Endothelial cell of umbilical vein (primary cell): ENCODE data around the gene ADAM19. TPM values are rescaled to one million over a fixed set of nuclear protein-coding genes. Genes with fewer than 3 reads are reported as not detected.

Source experiments
- BruUV-seq: library from RNA; stranded (reverse); fragments of 400-500 nt; replicated peaks from 2 replicates; lab custom pipeline; 2021; lab: Mats Ljungman, UMichigan
- CTCF ChIA-PET: fragments of 300-600, 350-600 bp; sonication (Branson Sonifier 250); formaldehyde crosslinking; loops from one replicate; lab custom pipeline; 2021; ENCODE audit warnings: antibody characterized with exemption, inconsistent platforms; lab: Charles Lee
- POLR2A ChIA-PET: fragments of 300-600, 350-600 bp; sonication (Branson Sonifier 250); formaldehyde crosslinking; loops from one replicate; lab custom pipeline; 2021; ENCODE audit warnings: antibody characterized with exemption, inconsistent platforms; lab: Charles Lee
- DNase-seq: peaks from one replicate; pipeline ENCODE4 v3.0.0-alpha.2; 2011; ENCODE audit warnings: low read depth, low spot score
- FAIRE-seq: peaks from 2 replicates; lab custom pipeline; 2011; peaks lifted over from hg19 to GRCh38; lab: Jason Lieb, UNC
- H2AFZ ChIP-seq: 2 replicates; pipeline ENCODE4 v1.6.0; 2012; ENCODE audit warnings: low read depth, low read length, control low read depth, inconsistent platforms
- H3K27ac ChIP-seq: 2 replicates; pipeline ENCODE4 v1.5.1; 2011; ENCODE audit warnings: low read depth, mild to moderate bottlenecking, control low read depth, low read length, moderate library complexity; ENCODE audit not compliant: insufficient read depth
- H3K27me3 ChIP-seq, 2 experiments: 2 replicates each; pipeline versions ENCODE4 v1.6.0 to v1.6.1; 2011; ENCODE audit warnings: low read length in 2 of 2, mixed read lengths in 1 of 2; ENCODE audit not compliant: control insufficient read depth in 2 of 2, insufficient read depth in 2 of 2
- H3K36me3 ChIP-seq, 2 experiments: 2 replicates in 1 of 2; 3 replicates in 1 of 2; pipeline ENCODE4 v1.5.1; 2011; ENCODE audit warnings: low read length in 2 of 2, mild to moderate bottlenecking in 1 of 2, moderate library complexity in 1 of 2; ENCODE audit not compliant: control insufficient read depth in 2 of 2, insufficient read depth in 2 of 2; ENCODE audit errors: extremely low read depth in 1 of 2
- H3K4me1 ChIP-seq: 3 replicates; pipeline ENCODE4 v1.5.1; 2011; ENCODE audit warnings: mild to moderate bottlenecking, low read length; ENCODE audit not compliant: control insufficient read depth, insufficient read depth; ENCODE audit errors: extremely low read depth
- H3K4me2 ChIP-seq: 2 replicates; pipeline ENCODE4 v1.6.1; 2011; ENCODE audit warnings: low read length, control low read depth, mixed read lengths; ENCODE audit not compliant: insufficient read depth
- H3K4me3 ChIP-seq, 3 experiments: fragments of 200-600 bp in 1 of 3; sonication (generic), shearing (Covaris generic) in 1 of 3; replicated peaks in 1 of 3; 2 replicates each; pipeline ENCODE4 v1.5.1; 2011 to 2016; ENCODE audit warnings: control low read depth in 3 of 3, low read length in 3 of 3, mild to moderate bottlenecking in 2 of 3, inconsistent platforms in 1 of 3, low read depth in 1 of 3, moderate library complexity in 1 of 3; ENCODE audit not compliant: insufficient read depth in 1 of 3
- H3K79me2 ChIP-seq: 2 replicates; pipeline ENCODE4 v1.6.0; 2012; ENCODE audit warnings: low read length, inconsistent platforms; ENCODE audit not compliant: control insufficient read depth, insufficient read depth
- H3K9ac ChIP-seq: replicated peaks from 2 replicates; pipeline ENCODE3; 2011; ENCODE audit warnings: low read length, control low read depth; ENCODE audit not compliant: insufficient read depth; ENCODE audit errors: extremely low read depth
- H3K9me1 ChIP-seq: replicated peaks from 3 replicates; pipeline ENCODE4 v1.6.0; 2011; ENCODE audit warnings: mild to moderate bottlenecking, low read length; ENCODE audit not compliant: control insufficient read depth, insufficient read depth; ENCODE audit errors: extremely low read depth
- H3K9me3 ChIP-seq: replicated peaks from 2 replicates; pipeline ENCODE4 v1.5.1; 2012; ENCODE audit warnings: low read length, inconsistent platforms; ENCODE audit not compliant: control insufficient read depth, insufficient read depth
- H4K20me1 ChIP-seq: replicated peaks from 2 replicates; pipeline ENCODE3; 2011; ENCODE audit warnings: mild to moderate bottlenecking, low read length; ENCODE audit not compliant: control insufficient read depth, insufficient read depth; ENCODE audit errors: extremely low read depth
- CTCF ChIP-seq, 2 donors: IDR thresholded peaks; 1 replicate in 1 of 2; 2 replicates in 1 of 2; pipeline ENCODE4 v1.5.1; 2011; ENCODE audit warnings: low read length in 2 of 2, mild to moderate bottlenecking in 2 of 2, moderate library complexity in 2 of 2, control low read depth in 1 of 2, inconsistent platforms in 1 of 2, low read depth in 1 of 2; ENCODE audit not compliant: insufficient read depth in 1 of 2; ENCODE audit errors: extremely low read depth in 1 of 2
- EZH2 ChIP-seq: IDR thresholded peaks from 2 replicates; pipeline ENCODE4 v1.6.1; 2012; ENCODE audit warnings: borderline replicate concordance, low read depth, mild to moderate bottlenecking, moderate library complexity, low read length, inconsistent platforms; ENCODE audit not compliant: severe bottlenecking
- FOS ChIP-seq: IDR thresholded peaks from 2 replicates; pipeline ENCODE4 v1.6.1; 2011; ENCODE audit warnings: mild to moderate bottlenecking, low read length, moderate library complexity, borderline replicate concordance; ENCODE audit not compliant: insufficient read depth
- GATA2 ChIP-seq: IDR thresholded peaks from 2 replicates; pipeline ENCODE4 v1.7.0; 2011; ENCODE audit warnings: low read depth, mild to moderate bottlenecking, moderate library complexity, mixed read lengths, low read length; ENCODE audit not compliant: insufficient read length, insufficient read depth
- JUN ChIP-seq: IDR thresholded peaks from 2 replicates; pipeline ENCODE4 v1.6.1; 2011; ENCODE audit warnings: borderline replicate concordance, low read depth; ENCODE audit not compliant: insufficient read length, insufficient read depth
- MAX ChIP-seq: IDR thresholded peaks from 2 replicates; pipeline ENCODE4 v1.6.1; 2011; ENCODE audit not compliant: insufficient read depth, insufficient read length
- MYC ChIP-seq: IDR thresholded peaks from one replicate; pipeline ENCODE4 v1.6.1; 2011; ENCODE audit warnings: mild to moderate bottlenecking, low read depth, low read length
- POLR2A ChIP-seq: IDR thresholded peaks from 2 replicates; pipeline ENCODE4 v1.6.1; 2012; ENCODE audit warnings: low read depth, mild to moderate bottlenecking, control low read depth, low read length
- POLR2AphosphoS5 ChIP-seq: IDR thresholded peaks from 2 replicates; pipeline ENCODE4 v1.6.1; 2012; ENCODE audit warnings: low read depth, mild to moderate bottlenecking, control low read depth, low read length, moderate library complexity; ENCODE audit not compliant: insufficient read depth
- dilution Hi-C: fragments of 300-500 bp; cut with MboI; formaldehyde crosslinking; loops from one replicate; pipeline ENCODE4 v1.15.0; 2019; ENCODE audit warnings: low sequenced_read_pairs; ENCODE audit not compliant: extremely low pct_ligation_motif_present
- intact Hi-C: fragments of 100-400 bp; cut with micrococcal nuclease; formaldehyde crosslinking; loops from one replicate; pipeline ENCODE4 v1.10.0; 2022
- polyA plus RNA-seq, 4 experiments: library from polyadenylated mRNA; depleted of rRNA in 3 of 4; stranded (reverse) in 3 of 4; unstranded in 1 of 4; fragments of >200 nt; gene quantifications; 2 replicates each; pipeline versions ENCODE4 v1.2.1 to v1.2.3, GENCODE V29; 2011 to 2012; ENCODE audit warnings: missing spikeins in 1 of 4
- total RNA-seq: library from RNA; stranded (reverse); gene quantifications from 2 replicates; pipeline ENCODE4 v1.2.3, GENCODE V29; 2021

The ADAM19 gene
- total and polyA plus RNA-seq, 2 donors (not counting 3 experiments of a cell fraction or from before 2014, with no cell fraction given), result 10.0 to 22.6 TPM

GRCh38 chr5:157459715-157460599 is 115.6 kb downstream of the ADAM19 start, which contains the start of gene NIPAL4:
NIPAL4 (plus strand) TSS chr5:157460213; CDS start chr5:157460321, 108 bp downstream.
- FAIRE-seq (no peak), DNase-seq (no peak)
- H3K4me2 ChIP-seq, result peak within 1 kb of the TSS; percentile 40
- intact Hi-C loops (no loop called here), dilution Hi-C loops (no loop called here)
- ChIA-PET POLR2A (no interaction called here), CTCF (interaction anchor here (2.2 kb wide), 1 partner anchor 12 kb away, joined by 12 read pairs; no protein-coding TSS in a partner anchor)
- H3K4me3 ChIP-seq, result peak within 1 kb of the TSS in 2 of 3 experiments; percentile 13 to 19
- peak within 1 kb of the TSS; percentile 37 for H2AFZ ChIP-seq
- no peaks in the 10 kb centered on the region for H3K4me1 ChIP-seq
- no peak for TF ChIP-seq EZH2
- TF ChIP-seq GATA2, result no peak
- TF ChIP-seq CTCF (IDR thresholded peaks at IDR 0.05; ENCODE audit: extremely low read depth in 1 of 2, insufficient read depth in 1 of 2, low read depth in 1 of 2, low read length in 2 of 2), result no peak
- TF ChIP-seq POLR2A, result no peak
- no peak for TF ChIP-seq FOS
- TF ChIP-seq MAX, result no peak
- TF ChIP-seq MYC, result no peak
- TF ChIP-seq POLR2AphosphoS5, result no peak
- TF ChIP-seq JUN, result no peak
- no peaks in the 10 kb centered on the region for H3K9me1 ChIP-seq
- H3K9me3 ChIP-seq, result no peaks in the 10 kb centered on the region
- no peak within 1 kb of the TSS for H3K27ac ChIP-seq
- no peaks in the 10 kb centered on the region for H4K20me1 ChIP-seq
- H3K36me3 ChIP-seq, result no peaks in the 10 kb centered on the region
- peaks cover 22 to 29% of the 10 kb centered on the region in 2 experiments for H3K27me3 ChIP-seq
- H3K79me2 ChIP-seq, result no peaks in the 10 kb centered on the region
- no TSS peak for BruUV-seq
- H3K9ac ChIP-seq, result no peak within 1 kb of the TSS
